ENCODE results near the gene SRA1. TPM values are rescaled to one million over a fixed set of nuclear protein-coding genes. Genes with fewer than 3 reads are reported as not detected.

Gene SRA1
- total RNA-seq, 1 donor from 2014 or later = 34.6 TPM

- H3K4me3 Mint-ChIP-seq (ENCODE audit: low read depth) = peak overlapping the region; percentile 92
These were observed 835 bp downstream of the SRA1 start for GRCh38 chr5:140556438-140556837.

GRCh38 chr5:140555747-140556312, 1.4 kb downstream of the SRA1 start:
- peaks cover 21% of the 10 kb centered on the region for H3K4me1 Mint-ChIP-seq (ENCODE audit: low read depth)
- H3K9me3 Mint-ChIP-seq (ENCODE audit: low read depth) = no peaks in the 10 kb centered on the region
- peak overlapping the region; percentile 92 for H3K4me3 Mint-ChIP-seq (ENCODE audit: low read depth)
- H3K36me3 Mint-ChIP-seq (ENCODE audit: insufficient read depth) = peaks cover 9% of the 10 kb centered on the region
- no peak for TF ChIP-seq CTCF (IDR thresholded peaks at IDR 0.05; ENCODE audit: unreplicated experiment)
- H3K27ac Mint-ChIP-seq = no peak overlapping the region
- H3K27me3 Mint-ChIP-seq = no peaks in the 10 kb centered on the region
- no peak for DNase-seq (ENCODE audit: low spot score, unreplicated experiment)

More at GRCh38 chr5:140556438-140556837, 835 bp downstream of the SRA1 start:
- Mint-ChIP-seq H3K27ac (peak overlapping the region; percentile 98), H3K4me1 (ENCODE audit: low read depth) (peaks cover 21% of the 10 kb centered on the region), H3K27me3 (no peaks in the 10 kb centered on the region), H3K36me3 (ENCODE audit: insufficient read depth) (peaks cover 6% of the 10 kb centered on the region), H3K9me3 (ENCODE audit: low read depth) (no peaks in the 10 kb centered on the region)
- DNase-seq (ENCODE audit: low spot score, unreplicated experiment) = no peak
- no peak for TF ChIP-seq CTCF (IDR thresholded peaks at IDR 0.05; ENCODE audit: unreplicated experiment)

- no peak for DNase-seq (ENCODE audit: low spot score, unreplicated experiment)
- Mint-ChIP-seq H3K36me3 (ENCODE audit: insufficient read depth) (peaks cover 13% of the 10 kb centered on the region), H3K27ac (peak overlapping the region; percentile 17), H3K4me3 (ENCODE audit: low read depth) (no peak overlapping the region), H3K4me1 (ENCODE audit: low read depth) (peaks cover 21% of the 10 kb centered on the region), H3K9me3 (ENCODE audit: low read depth) (no peaks in the 10 kb centered on the region), H3K27me3 (no peaks in the 10 kb centered on the region)
- no peak for TF ChIP-seq CTCF (IDR thresholded peaks at IDR 0.05; ENCODE audit: unreplicated experiment)
These were observed 2.8 kb downstream of the SRA1 start for GRCh38 chr5:140554454-140554853.

- H3K4me3 Mint-ChIP-seq (ENCODE audit: low read depth) = no peak overlapping the region
- H3K4me1 Mint-ChIP-seq (ENCODE audit: low read depth) = peaks cover 21% of the 10 kb centered on the region
- no peaks in the 10 kb centered on the region for H3K9me3 Mint-ChIP-seq (ENCODE audit: low read depth)
- H3K36me3 Mint-ChIP-seq (ENCODE audit: insufficient read depth) = peaks cover 11% of the 10 kb centered on the region
- no peaks in the 10 kb centered on the region for H3K27me3 Mint-ChIP-seq
- TF ChIP-seq CTCF (IDR thresholded peaks at IDR 0.05; ENCODE audit: unreplicated experiment) = no peak
- no peak overlapping the region for H3K27ac Mint-ChIP-seq
- no peak for DNase-seq (ENCODE audit: low spot score, unreplicated experiment)
These were observed 3.6 kb downstream of the SRA1 start for GRCh38 chr5:140553657-140554056.

- Mint-ChIP-seq H3K36me3 (ENCODE audit: insufficient read depth) (peaks cover 11% of the 10 kb centered on the region), H3K27me3 (no peaks in the 10 kb centered on the region), H3K27ac (no peak overlapping the region), H3K4me1 (ENCODE audit: low read depth) (peaks cover 22% of the 10 kb centered on the region), H3K9me3 (ENCODE audit: low read depth) (no peaks in the 10 kb centered on the region), H3K4me3 (ENCODE audit: low read depth) (no peak overlapping the region)
- TF ChIP-seq CTCF (IDR thresholded peaks at IDR 0.05; ENCODE audit: unreplicated experiment) = no peak
- DNase-seq (ENCODE audit: low spot score, unreplicated experiment) = no peak
These were observed 5.4 kb downstream of the SRA1 start for GRCh38 chr5:140551872-140552271.

Data from progenitor cell of endocrine pancreas (in vitro differentiated cells).